Ovary (tissue), 9 donors: ENCODE data around the gene NCOA6. TPM values are rescaled to one million over a fixed set of nuclear protein-coding genes. Genes with fewer than 3 reads are reported as not detected.

Experiments
- DNase-seq, 5 donors: peaks; one replicate each; pipeline ENCODE4 v3.0.0-alpha.2; 2019 to 2020
- H3K27ac ChIP-seq, 2 donors: fragments of 200-600 bp; one replicate each; pipeline versions ENCODE4 v1.5.1 to v1.8.0; 2019 to 2022
- H3K27me3 ChIP-seq: fragments of 200-600 bp; one replicate; pipeline ENCODE4 v1.8.0; 2022
- H3K36me3 ChIP-seq: fragments of 200-600 bp; sonication (generic); one replicate; pipeline ENCODE4 v1.5.1; 2019
- H3K4me1 ChIP-seq: one replicate; pipeline ENCODE4 v1.8.1; 2013; ENCODE audit warnings: mild to moderate bottlenecking, moderate library complexity; ENCODE audit not compliant: insufficient read depth
- H3K4me3 ChIP-seq: fragments of 200-600 bp; sonication (generic); one replicate; pipeline ENCODE4 v1.5.1; 2017
- H3K9me3 ChIP-seq, 2 donors: fragments of 200-600 bp in 1 of 2; sonication (generic) in 1 of 2; one replicate each; pipeline versions ENCODE4 v1.5.1 to v1.8.1; 2013 to 2019; ENCODE audit warnings: mild to moderate bottlenecking in 1 of 2, moderate library complexity in 1 of 2
- EP300 ChIP-seq: sonication (generic); formaldehyde crosslinking; IDR thresholded peaks from one replicate; pipeline ENCODE4 v1.6.1; 2017; ENCODE audit warnings: antibody characterized with exemption
- POLR2A ChIP-seq: fragments of 450-650 bp; IDR thresholded peaks from one replicate; pipeline ENCODE4 v1.6.1; 2017; ENCODE audit warnings: antibody characterized with exemption, mild to moderate bottlenecking, moderate library complexity
- WGBS, 3 donors: extraction: QIAGEN DNeasy Blood & Tissue Kit in 1 of 3; methylation state at CpG; one replicate each; pipeline versions ENCODE4 v1.1.5 to v1.1.7; 2013 to 2017; 5-methylcytosine and 5-hydroxymethylcytosine counted together
- intact Hi-C, 4 donors: fragments of 100-400 bp; cut with DNase I; formaldehyde crosslinking; loops; one replicate each; pipeline versions ENCODE4 v1.11.0 to v1.15.1; 2022 to 2023
- polyA plus RNA-seq, 2 donors: library from polyadenylated mRNA; stranded (reverse); fragments of 200-250 nt in 1 of 2; fragments of 350-450 nt in 1 of 2; fragmentation: Illumina TruSeq in 1 of 2; extraction: RNeasy Lipid Tissue Mini Kit (QIAGEN cat#74804) in 1 of 2; gene quantifications; one replicate each; pipeline ENCODE4 v1.2.3, GENCODE V29; 2013 to 2014
- total RNA-seq, 7 donors: library from RNA; depleted of rRNA in 2 of 7; stranded (reverse); fragments of >200 nt in 2 of 7; fragmentation: NEBNext Ultra II Directional in 3 of 7; extraction: Animal tissue kit (Norgen Biotek cat#: 25700) in 3 of 7; gene quantifications; one replicate each; pipeline versions ENCODE4 v1.1.0 to v1.2.4, GENCODE V29; 2016 to 2023
- TF ChIP-seq, protein P1 (sequence below), 3 donors: fragments of 450-650 bp in 2 of 3; fragments of 200-600 bp in 1 of 3; IDR thresholded peaks; one replicate each; pipeline versions ENCODE4 v1.5.1 to v1.8.0; 2016 to 2022; ENCODE audit warnings: antibody characterized with exemption in 3 of 3, mild to moderate bottlenecking in 1 of 3
- donor health status: DM: no; HTN: no; CAD: no; lungs with moderate emphysema.
- donor health status: DM: no; HTN: no; CAD: no.
- donor health status: Bipolar disorder and iron deficiency.
- donor health status: DM: yes; HTN: yes; CAD: no.
- donor health status: DM: no; HTN: no; CAD: no.
- donor health status: DM: yes; HTN: yes; CAD: no.

Gene NCOA6
- total and polyA plus RNA-seq, 9 donors, result 10.5 to 31.7 (median 23.9) TPM

DNA sequence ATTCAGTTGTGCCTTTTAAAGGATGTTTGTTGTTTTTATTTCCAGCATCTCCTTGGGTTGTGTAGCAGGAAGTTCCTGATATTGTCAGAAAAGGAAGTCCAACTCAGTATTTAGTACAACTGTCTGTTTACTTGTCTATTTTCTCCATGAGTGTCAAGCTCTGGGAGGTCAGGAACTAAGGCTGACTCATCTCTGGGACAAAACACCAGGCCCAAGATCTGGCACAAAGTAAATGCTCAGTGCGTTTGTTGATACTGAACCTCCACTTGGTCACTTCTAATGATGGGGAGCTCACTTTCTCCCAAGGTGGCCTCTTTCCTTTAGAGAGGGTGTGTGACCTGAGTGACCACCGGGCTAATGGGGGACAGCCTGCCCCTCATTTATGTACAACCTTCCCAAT, 136.0 kb downstream of the NCOA6 start:
- H3K9me3 ChIP-seq, result no peaks in the 10 kb centered on the region
- intact Hi-C loops, result no loop called here
- TF ChIP-seq POLR2A (no peak), EP300 (no peak)
- TF ChIP-seq, protein P1, sequence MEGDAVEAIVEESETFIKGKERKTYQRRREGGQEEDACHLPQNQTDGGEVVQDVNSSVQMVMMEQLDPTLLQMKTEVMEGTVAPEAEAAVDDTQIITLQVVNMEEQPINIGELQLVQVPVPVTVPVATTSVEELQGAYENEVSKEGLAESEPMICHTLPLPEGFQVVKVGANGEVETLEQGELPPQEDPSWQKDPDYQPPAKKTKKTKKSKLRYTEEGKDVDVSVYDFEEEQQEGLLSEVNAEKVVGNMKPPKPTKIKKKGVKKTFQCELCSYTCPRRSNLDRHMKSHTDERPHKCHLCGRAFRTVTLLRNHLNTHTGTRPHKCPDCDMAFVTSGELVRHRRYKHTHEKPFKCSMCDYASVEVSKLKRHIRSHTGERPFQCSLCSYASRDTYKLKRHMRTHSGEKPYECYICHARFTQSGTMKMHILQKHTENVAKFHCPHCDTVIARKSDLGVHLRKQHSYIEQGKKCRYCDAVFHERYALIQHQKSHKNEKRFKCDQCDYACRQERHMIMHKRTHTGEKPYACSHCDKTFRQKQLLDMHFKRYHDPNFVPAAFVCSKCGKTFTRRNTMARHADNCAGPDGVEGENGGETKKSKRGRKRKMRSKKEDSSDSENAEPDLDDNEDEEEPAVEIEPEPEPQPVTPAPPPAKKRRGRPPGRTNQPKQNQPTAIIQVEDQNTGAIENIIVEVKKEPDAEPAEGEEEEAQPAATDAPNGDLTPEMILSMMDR (IDR thresholded peaks at IDR 0.05), result no peak
- H3K27ac ChIP-seq, result no peak overlapping the region
- H3K4me1 ChIP-seq, result no peaks in the 10 kb centered on the region
- H3K4me3 ChIP-seq, result no peak overlapping the region
- no peaks in the 10 kb centered on the region for H3K27me3 ChIP-seq
- no peak for DNase-seq
- 76 to 88% (median 78%) methylated on average over 2 of the region's 2 CpGs for WGBS, 3 donors
- no peaks in the 10 kb centered on the region for H3K36me3 ChIP-seq

DNA sequence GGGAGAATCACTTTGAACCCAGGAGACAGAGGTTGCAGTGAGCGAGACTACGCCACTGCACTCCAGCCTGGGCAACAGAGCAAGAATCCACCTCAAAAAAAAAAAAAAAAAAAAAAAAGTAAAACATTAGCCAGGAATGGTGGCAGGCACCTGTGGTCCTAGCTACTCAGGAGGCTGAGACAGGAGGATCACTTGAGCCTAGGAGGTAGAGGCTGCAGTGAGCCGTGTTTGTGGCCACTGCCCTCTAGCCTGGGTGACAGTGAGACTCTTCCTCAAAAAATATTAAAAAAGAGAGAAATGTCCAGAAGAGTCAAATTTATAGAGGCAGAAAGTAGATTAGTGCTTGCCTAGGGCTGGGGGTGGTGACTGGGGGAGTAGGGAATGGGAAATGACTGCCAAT, 141.8 kb downstream of the NCOA6 start:
- DNase-seq, result no peak
- no peaks in the 10 kb centered on the region for H3K27me3 ChIP-seq
- H3K36me3 ChIP-seq, result no peaks in the 10 kb centered on the region
- H3K4me3 ChIP-seq, result no peak overlapping the region
- H3K9me3 ChIP-seq, result no peaks in the 10 kb centered on the region
- no peak overlapping the region for H3K27ac ChIP-seq
- TF ChIP-seq POLR2A (no peak), EP300 (no peak)
- TF ChIP-seq, protein P1 (IDR thresholded peaks at IDR 0.05), result no peak
- H3K4me1 ChIP-seq, result no peaks in the 10 kb centered on the region
- WGBS, 3 donors, result 86 to 92% (median 90%) methylated on average over 3 of the region's 3 CpGs
- intact Hi-C loops, result no loop called here

DNA sequence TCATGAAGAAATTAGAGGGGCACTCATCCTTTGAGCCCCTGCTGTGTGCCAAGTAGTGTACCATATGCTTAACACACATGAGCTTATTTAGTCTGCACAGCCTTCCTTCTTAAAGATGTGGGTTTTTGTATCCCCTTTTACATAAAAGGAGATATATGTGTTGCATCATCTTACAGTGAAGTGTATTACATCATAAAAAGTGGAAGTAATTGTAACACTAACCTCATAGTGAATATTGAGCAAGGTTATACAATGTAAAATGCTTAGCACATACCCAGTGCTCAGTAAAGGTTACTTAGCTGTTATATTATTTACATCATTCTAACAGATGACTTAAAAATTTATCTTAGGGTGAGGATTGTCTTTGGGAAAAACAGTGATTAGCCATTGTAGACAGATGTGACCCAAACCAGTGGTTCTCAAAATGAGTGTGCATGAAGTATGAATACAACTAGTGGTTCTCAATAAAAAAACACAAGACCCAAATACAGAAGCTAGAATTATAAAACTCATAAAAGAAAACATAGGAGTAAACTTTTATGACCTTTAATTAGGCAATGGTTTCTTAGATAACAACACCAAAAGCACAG, 144.8 kb downstream of the NCOA6 start:
- Histone ChIP-seq H3K4me3 (no peak overlapping the region), H3K27ac (no peak overlapping the region), H3K4me1 (peaks cover 1% of the 10 kb centered on the region), H3K27me3 (no peaks in the 10 kb centered on the region), H3K9me3 (no peaks in the 10 kb centered on the region), H3K36me3 (no peaks in the 10 kb centered on the region)
- TF ChIP-seq EP300 (no peak), POLR2A (no peak)
- TF ChIP-seq, protein P1 (IDR thresholded peaks at IDR 0.05), result no peak
- DNase-seq, result no peak
- intact Hi-C loops, result no loop called here

DNA sequence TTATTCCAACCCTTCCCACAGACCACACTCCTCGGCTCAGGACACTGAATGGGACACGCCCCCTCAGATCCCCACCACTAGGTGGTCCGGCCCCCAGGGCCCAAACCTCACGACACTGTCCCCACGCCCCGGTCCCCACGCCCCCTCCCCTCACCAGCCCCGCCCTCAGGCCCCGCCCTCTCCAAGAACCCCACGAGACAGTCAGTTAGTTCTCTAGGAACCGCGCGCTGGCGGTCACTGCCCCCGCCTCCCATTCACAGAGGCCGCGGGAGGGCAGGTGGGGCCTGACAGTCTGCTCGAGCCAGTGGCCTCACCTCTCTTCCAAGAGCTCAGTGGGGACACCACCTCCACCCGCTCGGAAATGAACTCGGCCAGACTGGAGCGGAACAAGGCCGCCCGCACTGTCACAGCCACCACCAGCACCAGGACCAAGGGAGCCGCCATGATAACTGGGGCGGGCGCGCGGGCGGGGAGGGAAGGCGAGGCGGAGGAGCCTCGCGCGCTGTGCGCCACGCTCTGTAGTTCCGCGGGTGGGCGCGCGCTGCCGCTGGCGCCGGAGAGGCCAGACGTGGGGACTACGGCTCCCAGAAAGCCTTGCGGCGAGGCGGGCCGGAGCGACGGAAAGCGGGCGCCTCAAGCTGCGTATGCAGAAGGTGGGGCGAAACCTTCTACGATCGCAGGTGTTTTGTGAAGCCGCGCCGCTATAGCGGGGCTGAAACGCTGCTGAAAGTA, 148.6 kb downstream of the NCOA6 start, which contains the start of gene PIGU:
TSS of gene PIGU (minus strand) at position 451 of the 732 bp plus-strand sequence. CDS start at position 444, 7 bp downstream.
- peak; percentile 90 to 96 (median 93) for DNase-seq
- H3K4me1 ChIP-seq, result peaks cover 3% of the 10 kb centered on the region
- peak within 1 kb of the TSS; percentile 90 for H3K4me3 ChIP-seq
- intact Hi-C loops, result no loop called here
- no peaks in the 10 kb centered on the region for H3K36me3 ChIP-seq
- H3K27me3 ChIP-seq, result no peaks in the 10 kb centered on the region
- H3K9me3 ChIP-seq, result no peaks in the 10 kb centered on the region
- TF ChIP-seq, protein P1 (IDR thresholded peaks at IDR 0.05), result peak in 2 of 3 donors; percentile 21 to 55
- TF ChIP-seq EP300 (no peak), POLR2A (peak; percentile 43)
- H3K27ac ChIP-seq, result peak within 1 kb of the TSS in 1 of 2 donors; percentile 60
- 0 to 1% (median 1%) methylated on average over 61 to 64 of the region's 64 CpGs for WGBS, 3 donors
